Stimulated activated naive B cell treated with anti-CD40 and anti-IgM and Interleukin-4, amounts not matched to agents 10 μg/mL and 1 μg/mL and 100 μg/mL, for 72 hours (primary cell): ENCODE data around the gene MVB12A.

Experiments used
- ATAC-seq, 2 donors: fragments of 150-1000 bp; cut with Tn5 transposase; replicated peaks; 2 replicates each; pipeline ENCODE4 v1.10.0; 2021; ENCODE audit warnings: moderate library complexity in 1 of 2
- DNase-seq: peaks from one replicate; pipeline ENCODE4 v3.0.0; 2021
- H3K27ac Mint-ChIP-seq: one replicate; pipeline ENCODE4 v1.8.0; 2022; ENCODE audit warnings: mild to moderate bottlenecking, mixed read lengths
- H3K27me3 Mint-ChIP-seq, 2 donors: one replicate each; pipeline ENCODE4 v1.8.0; 2022; ENCODE audit warnings: mixed read lengths in 2 of 2
- H3K36me3 Mint-ChIP-seq, 2 donors: one replicate each; pipeline ENCODE4 v1.8.0; 2022; ENCODE audit warnings: mixed read lengths in 2 of 2, mild to moderate bottlenecking in 1 of 2
- H3K4me1 Mint-ChIP-seq, 2 donors: one replicate each; pipeline ENCODE4 v1.8.0; 2022; ENCODE audit warnings: mixed read lengths in 2 of 2, mild to moderate bottlenecking in 1 of 2
- H3K4me3 Mint-ChIP-seq, 2 donors: one replicate each; pipeline ENCODE4 v1.8.0; 2022; ENCODE audit warnings: mild to moderate bottlenecking in 2 of 2, mixed read lengths in 2 of 2, moderate library complexity in 1 of 2
- H3K9me3 Mint-ChIP-seq, 2 donors: one replicate each; pipeline ENCODE4 v1.8.0; 2022; ENCODE audit warnings: mixed read lengths in 2 of 2, mild to moderate bottlenecking in 1 of 2

The MVB12A gene

DNA sequence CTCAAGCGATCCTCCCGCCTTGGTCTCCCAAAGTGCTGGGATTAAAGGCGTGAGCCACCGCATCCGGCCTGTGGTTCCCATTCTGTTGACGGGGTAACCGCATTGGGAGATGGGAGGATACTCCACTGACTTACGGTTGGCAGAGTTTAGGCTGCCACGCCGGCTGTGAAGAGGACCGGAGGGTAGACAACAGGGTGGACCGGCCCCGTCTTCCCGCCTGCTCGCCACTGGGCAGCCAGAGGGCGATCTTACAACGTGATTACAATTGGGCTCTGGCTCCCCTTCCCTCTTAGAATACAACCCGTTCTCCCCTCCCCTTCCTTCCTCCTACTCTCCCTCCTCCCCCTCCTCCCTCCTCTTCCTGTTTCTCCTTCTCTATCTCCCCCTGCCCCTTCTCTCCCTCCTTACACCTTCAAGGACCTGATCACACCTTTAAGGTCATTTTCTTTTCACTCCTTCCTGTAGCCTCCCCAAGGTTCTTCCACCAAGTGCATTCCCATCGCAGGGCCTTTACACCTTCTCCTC, 24.9 kb upstream of the MVB12A start:
- no peaks in the 10 kb centered on the region for H3K9me3 Mint-ChIP-seq
- H3K4me1 Mint-ChIP-seq = peaks cover 21 to 28% of the 10 kb centered on the region in 2 donors
- peak overlapping the region; percentile 61 for H3K27ac Mint-ChIP-seq
- DNase-seq = peak; percentile 51
- peaks cover 8 to 23% of the 10 kb centered on the region in 2 donors for H3K36me3 Mint-ChIP-seq
- ATAC-seq = peak; percentile 22 to 30
- H3K4me3 Mint-ChIP-seq = peak overlapping the region; percentile 14 to 46
- peaks cover 4 to 6% of the 10 kb centered on the region in 2 donors for H3K27me3 Mint-ChIP-seq

DNA sequence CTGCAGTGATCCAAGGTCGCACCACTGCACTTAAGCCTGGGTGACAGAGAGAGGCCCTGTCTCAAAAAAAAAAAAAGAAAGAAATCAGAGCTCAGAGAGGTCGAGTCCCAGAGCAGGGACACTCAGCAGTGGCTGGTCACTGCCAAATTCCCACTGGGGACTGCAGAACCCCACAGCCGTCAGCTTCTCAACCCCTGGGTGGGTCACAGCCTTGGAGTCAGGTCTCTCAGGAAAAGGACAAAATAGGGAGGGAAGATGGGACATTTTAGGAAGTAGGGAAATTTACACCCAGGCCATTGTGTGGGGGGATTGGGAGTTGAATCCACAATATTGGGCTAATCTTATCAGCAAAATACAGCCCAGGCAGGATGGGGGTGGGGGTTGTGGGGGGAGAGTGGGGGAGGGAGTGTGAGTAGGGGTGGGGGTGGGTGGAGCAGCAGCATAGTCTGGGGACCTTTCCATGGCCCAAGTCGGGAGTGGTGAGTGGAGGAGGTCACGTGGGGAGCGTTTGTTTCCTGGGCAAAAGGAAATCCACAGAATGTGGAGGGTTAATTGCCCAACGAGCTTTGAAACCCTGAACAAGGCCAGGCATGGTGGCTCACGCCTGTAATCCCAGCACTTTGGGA, 20.8 kb upstream of the MVB12A start:
- H3K4me1 Mint-ChIP-seq = peaks cover 19 to 21% of the 10 kb centered on the region in 2 donors
- no peaks in the 10 kb centered on the region for H3K27me3 Mint-ChIP-seq
- no peak overlapping the region for H3K27ac Mint-ChIP-seq
- peaks cover 29 to 49% of the 10 kb centered on the region in 2 donors for H3K36me3 Mint-ChIP-seq
- DNase-seq (no peak), ATAC-seq (no peak)
- H3K4me3 Mint-ChIP-seq = no peak overlapping the region
- H3K9me3 Mint-ChIP-seq = no peaks in the 10 kb centered on the region

DNA sequence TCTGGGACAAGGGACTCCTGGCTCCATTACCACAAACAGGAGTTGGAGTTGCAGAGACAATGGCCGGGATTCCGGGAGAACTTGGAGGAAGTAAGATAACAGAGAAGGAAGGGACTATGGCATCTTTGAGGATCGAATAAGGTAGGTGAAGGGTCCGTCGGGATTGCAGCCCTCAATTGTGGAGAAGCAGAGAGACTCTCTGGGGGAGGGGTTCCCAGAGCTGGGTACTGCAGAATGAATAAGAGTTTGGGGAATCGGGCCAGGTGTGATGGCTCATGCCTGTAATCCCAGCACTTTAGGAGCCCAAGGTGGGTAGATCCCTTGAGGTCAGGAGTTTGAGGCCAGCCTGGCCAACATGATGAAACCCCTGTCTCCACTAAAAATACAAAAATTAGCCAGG, 18.2 kb upstream of the MVB12A start:
- no peak for DNase-seq
- Mint-ChIP-seq H3K4me1 (peaks cover 27 to 31% of the 10 kb centered on the region in 2 donors), H3K27me3 (no peaks in the 10 kb centered on the region), H3K27ac (no peak overlapping the region), H3K36me3 (peaks cover 33 to 49% of the 10 kb centered on the region in 2 donors), H3K4me3 (peak overlapping the region in 1 of 2 donors; percentile 1), H3K9me3 (no peaks in the 10 kb centered on the region)
- no peak for ATAC-seq

DNA sequence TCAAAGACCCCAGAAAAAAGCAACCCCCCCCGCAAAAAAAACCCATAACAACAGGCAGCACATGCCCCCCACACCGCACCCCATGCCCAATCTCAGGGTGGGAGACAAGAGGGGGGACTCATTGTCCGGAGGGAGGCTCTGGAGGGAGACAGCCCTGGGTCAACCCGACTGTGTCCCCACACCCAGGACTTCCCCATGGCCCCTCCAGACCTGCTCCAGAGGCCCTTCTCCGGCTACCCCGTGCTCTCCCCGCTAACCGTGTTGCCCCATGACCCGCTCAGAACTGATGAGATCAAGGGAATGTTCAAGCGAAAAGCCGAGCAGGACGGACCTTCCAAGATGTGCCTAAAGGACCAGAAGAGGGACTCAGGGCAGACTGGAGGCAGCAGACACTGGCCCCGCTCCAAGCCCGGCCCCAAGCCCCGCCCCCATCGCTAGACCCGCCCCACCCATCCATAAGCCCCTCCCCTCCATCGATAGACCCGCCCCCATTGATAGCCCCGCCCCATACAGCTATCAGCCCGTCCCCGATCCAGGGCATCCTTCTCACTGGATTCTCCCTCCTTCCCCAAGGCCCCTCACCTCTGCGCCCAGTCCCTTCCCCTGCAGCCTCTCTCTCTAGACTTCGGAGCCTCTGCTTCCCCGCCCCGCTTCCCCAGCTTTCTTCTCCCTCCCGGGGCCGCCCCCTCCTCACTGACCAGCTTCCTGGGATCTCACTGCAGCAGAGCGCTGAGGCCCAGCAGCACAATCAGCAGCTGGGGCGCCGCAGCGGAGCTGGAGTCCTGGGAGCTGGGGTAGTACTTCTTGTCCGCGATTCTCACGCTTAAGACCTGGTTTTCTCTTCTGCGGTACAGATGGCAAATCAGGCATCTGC, 16.6 kb upstream of the MVB12A start:
- no peaks in the 10 kb centered on the region for H3K27me3 Mint-ChIP-seq
- no peaks in the 10 kb centered on the region for H3K9me3 Mint-ChIP-seq
- DNase-seq (no peak), ATAC-seq (no peak)
- H3K4me1 Mint-ChIP-seq = peaks cover 36 to 46% of the 10 kb centered on the region in 2 donors
- peak overlapping the region; percentile 59 for H3K27ac Mint-ChIP-seq
- peak overlapping the region; percentile 87 to 96 for H3K4me3 Mint-ChIP-seq
- peaks cover 28 to 45% of the 10 kb centered on the region in 2 donors for H3K36me3 Mint-ChIP-seq

DNA sequence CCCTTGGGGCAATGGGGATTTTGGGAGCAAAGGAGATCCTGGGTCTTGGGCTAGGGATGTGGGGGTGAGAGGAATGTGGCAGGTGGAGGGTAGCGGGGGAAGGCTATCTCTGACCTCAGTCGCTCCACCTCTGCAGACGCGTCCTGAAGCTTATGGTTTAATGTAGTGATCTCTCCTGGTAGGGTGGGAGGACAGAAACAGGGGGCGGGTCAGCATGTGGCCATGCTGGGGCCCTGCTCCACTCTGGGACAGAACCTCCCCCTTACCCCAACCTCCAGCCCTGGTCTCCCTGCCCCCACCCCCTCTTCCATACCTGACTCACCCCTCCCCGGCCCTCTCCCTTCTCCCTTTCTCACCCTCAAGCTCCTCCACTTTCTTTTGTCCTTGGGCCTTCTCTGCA, 15.8 kb upstream of the MVB12A start:
- H3K9me3 Mint-ChIP-seq = no peaks in the 10 kb centered on the region
- H3K4me3 Mint-ChIP-seq = peak overlapping the region; percentile 87 to 96
- DNase-seq = no peak
- peaks cover 34 to 46% of the 10 kb centered on the region in 2 donors for H3K4me1 Mint-ChIP-seq
- H3K27ac Mint-ChIP-seq = peak overlapping the region; percentile 97
- peaks cover 25 to 40% of the 10 kb centered on the region in 2 donors for H3K36me3 Mint-ChIP-seq
- no peaks in the 10 kb centered on the region for H3K27me3 Mint-ChIP-seq
- ATAC-seq = no peak

DNA sequence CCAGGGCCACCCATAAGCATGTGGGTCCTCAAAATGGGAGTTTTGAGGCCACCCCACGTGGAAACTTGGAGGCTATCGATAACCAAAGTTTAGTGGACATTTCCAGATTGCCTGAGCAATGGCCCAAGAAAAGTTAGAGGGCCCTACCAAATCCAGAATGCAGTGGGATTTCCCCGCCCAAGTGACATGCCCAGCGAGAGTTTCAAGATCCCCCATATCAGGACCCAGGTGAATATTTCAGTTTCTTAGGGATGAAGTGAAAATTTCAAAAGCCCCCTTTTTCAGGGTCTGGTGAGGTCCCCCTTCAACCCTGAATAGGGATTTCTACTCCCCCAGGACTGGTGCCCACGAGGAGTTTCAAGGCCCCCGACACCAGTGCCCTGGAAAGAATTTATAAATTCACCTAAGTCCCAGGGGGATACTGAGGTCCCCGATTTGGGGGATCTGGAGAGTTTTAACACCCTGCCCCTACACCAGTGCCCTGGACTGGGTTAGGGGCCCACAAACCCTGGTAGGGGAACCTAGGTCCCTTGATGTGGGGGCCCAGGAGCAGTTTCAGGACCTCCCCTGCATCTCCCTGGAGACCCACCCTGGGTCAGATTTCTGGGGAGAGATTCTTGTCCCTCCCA, 15.1 kb upstream of the MVB12A start:
- peaks cover 34 to 46% of the 10 kb centered on the region in 2 donors for H3K4me1 Mint-ChIP-seq

DNA sequence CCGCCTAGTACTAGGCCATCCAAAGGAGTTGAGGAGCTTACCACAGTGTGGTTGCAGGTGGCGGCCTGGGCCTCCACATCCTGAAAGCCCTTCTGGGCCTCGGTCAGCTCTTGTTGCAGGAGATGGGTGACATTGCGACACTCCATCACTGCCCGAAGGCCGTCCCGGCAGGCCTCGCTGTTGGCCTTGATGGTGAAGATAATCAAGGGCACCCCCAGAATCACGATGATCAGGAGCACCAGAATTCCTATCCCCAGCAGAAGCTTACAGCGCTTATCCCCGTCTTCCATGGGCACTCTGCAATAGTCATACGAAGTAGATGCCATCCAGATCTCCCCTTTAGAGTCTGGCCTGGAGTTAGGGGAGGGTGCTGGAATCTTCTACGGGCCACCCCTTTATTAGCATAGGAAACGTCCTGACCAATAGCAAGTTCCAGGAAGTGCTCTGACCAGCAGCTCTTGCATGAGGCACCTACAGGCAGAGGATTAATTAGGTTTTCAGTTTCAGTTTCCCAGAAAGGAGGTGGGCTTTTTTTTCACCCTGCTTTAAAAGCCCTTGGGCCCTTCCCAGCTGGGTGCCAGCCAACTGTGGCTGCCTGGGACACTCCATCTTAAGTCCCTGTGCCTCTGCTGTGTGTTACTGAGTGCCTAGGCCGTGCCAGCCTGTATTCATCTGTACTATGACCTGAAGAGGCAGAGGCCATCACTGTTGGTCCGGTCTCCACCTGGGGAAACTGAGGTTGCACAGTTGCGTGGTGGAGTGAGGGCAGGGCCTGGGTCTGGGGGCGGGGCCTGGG, 14.4 kb upstream of the MVB12A start, which contains the start of gene BST2:
TSS of gene BST2 (minus strand) at position 381 of the 796 bp plus-strand sequence. CDS start at position 326, 55 bp downstream.
- DNase-seq (peak; percentile 63), ATAC-seq (peak; percentile 84 to 88)
- Mint-ChIP-seq H3K36me3 (peaks cover 24 to 37% of the 10 kb centered on the region in 2 donors), H3K9me3 (no peaks in the 10 kb centered on the region), H3K4me1 (peaks cover 34 to 46% of the 10 kb centered on the region in 2 donors), H3K27me3 (no peaks in the 10 kb centered on the region), H3K4me3 (peak within 1 kb of the TSS; percentile 87 to 96), H3K27ac (peak within 1 kb of the TSS; percentile 97)

More for the DNA sequence above, 15.1 kb upstream of the MVB12A start:
- Mint-ChIP-seq H3K27me3 (no peaks in the 10 kb centered on the region), H3K27ac (peak overlapping the region; percentile 97), H3K36me3 (peaks cover 25 to 38% of the 10 kb centered on the region in 2 donors), H3K4me3 (peak overlapping the region; percentile 87 to 96), H3K9me3 (no peaks in the 10 kb centered on the region)
- ATAC-seq (peak in 1 of 2 donors; percentile 3), DNase-seq (no peak)

DNA sequence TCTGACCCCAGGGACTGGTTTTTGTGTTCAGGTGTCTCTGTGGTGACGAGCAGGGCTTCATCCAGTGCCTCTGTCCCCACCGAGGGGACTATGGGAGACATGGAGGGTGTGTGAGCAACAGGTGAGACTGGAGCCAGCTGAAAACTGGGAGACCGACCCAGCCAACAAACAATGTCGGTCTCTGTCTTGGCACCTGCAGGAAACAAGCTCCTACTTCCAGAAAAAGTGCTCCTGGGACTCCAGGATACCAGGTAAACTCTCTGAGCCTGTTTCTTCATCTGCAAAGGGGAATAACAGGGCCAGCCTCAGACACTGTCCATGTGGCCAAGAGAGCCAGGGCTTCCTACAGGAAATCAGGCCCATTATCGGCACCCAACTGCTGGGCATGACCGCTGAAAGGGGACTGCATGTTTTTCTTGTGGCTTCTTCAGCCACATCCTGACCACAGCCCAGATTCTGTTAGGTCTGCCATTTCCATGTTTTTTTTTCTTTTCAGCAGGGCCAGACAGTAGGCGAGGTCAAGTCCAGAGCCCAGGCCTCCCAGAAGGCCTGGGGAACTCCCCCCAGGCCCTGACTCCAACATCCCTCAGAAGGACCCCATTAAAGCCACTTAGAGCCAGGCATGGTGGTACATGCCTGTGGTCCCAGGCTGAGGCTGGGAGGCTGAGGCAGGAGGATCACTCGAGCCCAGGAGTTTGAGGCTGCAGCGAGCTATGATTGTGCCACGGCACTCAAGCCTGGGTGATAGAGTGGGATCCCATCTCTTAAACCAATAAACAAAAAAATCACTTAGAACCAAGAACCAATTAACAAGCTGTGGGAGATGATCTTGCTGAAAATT, 13.6 kb upstream of the MVB12A start:
- H3K9me3 Mint-ChIP-seq = no peaks in the 10 kb centered on the region
- peak overlapping the region; percentile 97 for H3K27ac Mint-ChIP-seq
- DNase-seq (no peak), ATAC-seq (peak; percentile 1 to 3)
- no peaks in the 10 kb centered on the region for H3K27me3 Mint-ChIP-seq
- H3K4me1 Mint-ChIP-seq = peaks cover 34 to 46% of the 10 kb centered on the region in 2 donors
- peaks cover 21 to 34% of the 10 kb centered on the region in 2 donors for H3K36me3 Mint-ChIP-seq
- H3K4me3 Mint-ChIP-seq = peak overlapping the region; percentile 87 to 96

DNA sequence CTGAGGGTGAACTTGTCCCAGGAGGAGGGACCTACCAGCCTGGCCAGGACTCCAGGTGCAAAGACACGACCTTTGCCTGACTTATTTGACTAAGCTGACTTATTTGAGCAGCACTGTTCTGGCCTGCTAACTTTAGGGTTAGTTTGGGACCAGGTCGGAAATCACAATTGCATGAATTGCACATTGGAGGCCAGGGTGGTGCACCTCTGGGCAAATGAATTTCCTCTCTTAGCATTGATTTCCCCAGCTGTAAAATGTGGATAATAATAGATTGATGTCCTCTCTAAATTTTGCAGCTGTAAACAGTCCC, 13.0 kb upstream of the MVB12A start:
- ATAC-seq (peak; percentile 17 to 32), DNase-seq (no peak)
- Mint-ChIP-seq H3K27ac (peak overlapping the region; percentile 97), H3K9me3 (no peaks in the 10 kb centered on the region), H3K27me3 (no peaks in the 10 kb centered on the region), H3K36me3 (peaks cover 21 to 34% of the 10 kb centered on the region in 2 donors), H3K4me1 (peaks cover 31 to 46% of the 10 kb centered on the region in 2 donors), H3K4me3 (peak overlapping the region; percentile 87 to 96)

DNA sequence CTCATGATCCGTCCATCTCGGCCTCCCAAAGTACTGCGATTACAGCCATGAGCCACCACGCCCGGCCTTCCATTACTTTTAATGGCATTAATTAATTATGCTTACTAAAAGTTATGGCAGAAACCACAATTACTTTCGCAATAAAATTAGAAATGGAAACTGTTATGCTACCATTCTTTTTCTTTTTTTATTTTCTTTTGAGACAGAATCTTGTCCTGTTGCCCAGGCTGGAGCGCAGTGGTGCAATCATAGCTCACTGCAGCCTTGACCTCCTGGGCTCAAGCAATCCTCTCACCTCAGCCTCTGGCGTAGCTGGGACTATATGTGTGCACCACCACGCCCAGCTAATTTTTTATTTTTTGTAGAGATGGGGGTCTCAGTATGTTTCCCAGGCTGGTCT, 9.9 kb upstream of the MVB12A start:
- H3K27ac Mint-ChIP-seq = no peak overlapping the region
- no peaks in the 10 kb centered on the region for H3K9me3 Mint-ChIP-seq
- no peaks in the 10 kb centered on the region for H3K27me3 Mint-ChIP-seq
- peaks cover 16 to 32% of the 10 kb centered on the region in 2 donors for H3K36me3 Mint-ChIP-seq
- DNase-seq (no peak), ATAC-seq (no peak)
- peaks cover 23 to 40% of the 10 kb centered on the region in 2 donors for H3K4me1 Mint-ChIP-seq
- H3K4me3 Mint-ChIP-seq = no peak overlapping the region

DNA sequence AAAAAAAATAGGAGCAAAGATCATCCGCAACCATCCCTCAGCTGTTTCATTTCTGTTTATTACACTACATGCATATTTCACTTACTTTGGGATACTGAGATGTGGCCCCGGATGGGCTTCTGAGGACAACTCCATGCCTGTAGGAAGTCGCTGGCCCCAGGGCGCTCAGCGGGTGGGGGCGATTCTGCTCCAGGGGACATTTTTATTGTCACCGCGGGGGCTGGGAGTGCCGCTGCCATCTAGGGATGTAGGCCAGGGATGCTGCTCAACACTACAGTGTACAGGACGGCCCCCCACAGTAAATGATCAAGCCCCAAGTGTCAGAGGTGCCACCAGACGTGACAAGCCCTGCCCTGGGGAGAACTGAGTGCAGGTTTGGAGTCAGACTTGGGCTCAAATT, 8.0 kb upstream of the MVB12A start:
- Mint-ChIP-seq H3K9me3 (no peaks in the 10 kb centered on the region), H3K4me1 (peaks cover 14 to 26% of the 10 kb centered on the region in 2 donors), H3K36me3 (peaks cover 23 to 42% of the 10 kb centered on the region in 2 donors), H3K27ac (no peak overlapping the region), H3K4me3 (no peak overlapping the region), H3K27me3 (no peaks in the 10 kb centered on the region)
- DNase-seq (no peak), ATAC-seq (no peak)

DNA sequence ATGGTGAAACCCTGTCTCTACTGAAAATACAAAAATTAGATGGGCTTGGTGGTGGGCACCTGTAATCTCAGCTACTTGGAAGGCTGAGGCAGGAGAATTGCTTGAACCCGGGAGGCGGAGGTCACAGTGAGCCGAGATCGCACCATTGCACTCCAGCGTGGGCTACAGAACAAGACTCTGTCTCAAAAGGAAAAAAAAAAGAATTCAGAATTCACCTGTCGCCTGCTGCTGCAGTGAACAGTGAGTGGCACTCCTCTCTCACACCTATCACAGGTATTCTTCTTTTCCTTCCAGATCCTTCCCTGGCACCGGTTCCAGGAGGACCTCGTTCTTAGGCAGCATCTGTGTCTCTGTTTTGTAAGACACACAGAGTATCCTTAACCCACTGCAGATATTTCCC, 5.8 kb upstream of the MVB12A start:
- Mint-ChIP-seq H3K4me3 (no peak overlapping the region), H3K4me1 (peaks cover 9 to 13% of the 10 kb centered on the region in 2 donors), H3K9me3 (no peaks in the 10 kb centered on the region), H3K27ac (no peak overlapping the region), H3K36me3 (peaks cover 30 to 45% of the 10 kb centered on the region in 2 donors), H3K27me3 (no peaks in the 10 kb centered on the region)
- ATAC-seq = no peak
- DNase-seq = no peak

DNA sequence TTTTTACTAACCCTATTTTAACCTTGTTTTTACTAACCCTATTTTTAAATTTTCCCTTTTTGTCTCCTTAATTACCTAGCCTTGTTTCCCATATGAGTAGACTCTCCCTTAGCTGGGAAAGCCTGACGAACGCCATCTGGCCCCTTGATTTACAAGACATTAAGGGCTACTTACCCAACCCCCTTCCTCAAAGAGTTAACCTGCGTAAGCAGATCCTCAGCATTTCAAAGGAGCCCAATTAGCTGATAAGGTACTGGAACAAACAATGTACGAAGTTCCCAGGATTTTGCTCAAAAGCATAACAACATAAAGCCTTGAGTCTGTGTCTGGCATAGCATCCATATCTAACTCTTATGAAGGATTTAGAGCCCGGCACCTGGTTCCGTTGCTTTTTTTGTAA, 4.7 kb upstream of the MVB12A start:
- no peak overlapping the region for H3K4me3 Mint-ChIP-seq
- ATAC-seq (no peak), DNase-seq (no peak)
- peaks cover 30 to 45% of the 10 kb centered on the region in 2 donors for H3K36me3 Mint-ChIP-seq
- H3K4me1 Mint-ChIP-seq = peaks cover 13 to 20% of the 10 kb centered on the region in 2 donors
- no peaks in the 10 kb centered on the region for H3K27me3 Mint-ChIP-seq
- no peaks in the 10 kb centered on the region for H3K9me3 Mint-ChIP-seq
- H3K27ac Mint-ChIP-seq = no peak overlapping the region
